Mononuclear cell (primary cell): ENCODE results near the gene DNAI7. TPM values are rescaled to one million over a fixed set of nuclear protein-coding genes. Genes with fewer than 3 reads are reported as not detected.

Experiments used
- H3K27me3 ChIP-seq: 2 replicates; pipeline ENCODE4 v1.6.0; 2011; ENCODE audit warnings: low read length, control low read depth; ENCODE audit not compliant: insufficient read depth
- H3K4me1 ChIP-seq: 2 replicates; pipeline ENCODE4 v1.5.1; 2011; ENCODE audit warnings: mild to moderate bottlenecking, low read length, control low read depth; ENCODE audit not compliant: insufficient read depth
- H3K4me3 ChIP-seq: 2 replicates; pipeline ENCODE4 v1.5.1; 2011; ENCODE audit warnings: mild to moderate bottlenecking, low read length, moderate library complexity
- H3K9me3 ChIP-seq: 2 replicates; pipeline ENCODE4 v1.5.1; 2011; ENCODE audit warnings: low read depth, mild to moderate bottlenecking, control low read depth, low read length
- total RNA-seq: library from RNA; depleted of rRNA; stranded (reverse); fragments of >200 nt; gene quantifications from one replicate; pipeline ENCODE4 v1.2.3, GENCODE V29; 2012

The DNAI7 gene
- total RNA-seq, 1 donor, result 0.10 TPM

GRCh38 chr12:25130741-25131188 is 64.2 kb downstream of the DNAI7 start:
- Histone ChIP-seq H3K4me1 (no peaks in the 10 kb centered on the region), H3K9me3 (no peaks in the 10 kb centered on the region), H3K27me3 (no peaks in the 10 kb centered on the region), H3K4me3 (no peak overlapping the region)

GRCh38 chr12:25126746-25127145 is 68.2 kb downstream of the DNAI7 start:
- Histone ChIP-seq H3K27me3 (no peaks in the 10 kb centered on the region), H3K4me3 (no peak overlapping the region), H3K4me1 (no peaks in the 10 kb centered on the region), H3K9me3 (no peaks in the 10 kb centered on the region)

- no peak overlapping the region for H3K4me3 ChIP-seq
- H3K4me1 ChIP-seq, result no peaks in the 10 kb centered on the region
- H3K27me3 ChIP-seq, result no peaks in the 10 kb centered on the region
- no peaks in the 10 kb centered on the region for H3K9me3 ChIP-seq
These were observed 68.9 kb downstream of the DNAI7 start for GRCh38 chr12:25126101-25126500.

- H3K4me1 ChIP-seq, result no peaks in the 10 kb centered on the region
- H3K27me3 ChIP-seq, result no peaks in the 10 kb centered on the region
- H3K9me3 ChIP-seq, result no peaks in the 10 kb centered on the region
- no peak overlapping the region for H3K4me3 ChIP-seq
These were observed 70.5 kb downstream of the DNAI7 start for GRCh38 chr12:25124493-25124892.

GRCh38 chr12:25123126-25123525 is 71.8 kb downstream of the DNAI7 start:
- no peaks in the 10 kb centered on the region for H3K4me1 ChIP-seq
- no peaks in the 10 kb centered on the region for H3K27me3 ChIP-seq

GRCh38 chr12:25121916-25122315 is 73.0 kb downstream of the DNAI7 start:
- no peaks in the 10 kb centered on the region for H3K4me1 ChIP-seq
- H3K9me3 ChIP-seq, result no peaks in the 10 kb centered on the region
- no peak overlapping the region for H3K4me3 ChIP-seq
- no peaks in the 10 kb centered on the region for H3K27me3 ChIP-seq

More at GRCh38 chr12:25123126-25123525, 71.8 kb downstream of the DNAI7 start:
- H3K9me3 ChIP-seq, result no peaks in the 10 kb centered on the region
- no peak overlapping the region for H3K4me3 ChIP-seq

GRCh38 chr12:25121110-25121509 is 73.8 kb downstream of the DNAI7 start:
- Histone ChIP-seq H3K4me1 (no peaks in the 10 kb centered on the region), H3K27me3 (no peaks in the 10 kb centered on the region), H3K9me3 (no peaks in the 10 kb centered on the region), H3K4me3 (no peak overlapping the region)

GRCh38 chr12:25119020-25119419 is 75.9 kb downstream of the DNAI7 start:
- Histone ChIP-seq H3K9me3 (no peaks in the 10 kb centered on the region), H3K4me1 (no peaks in the 10 kb centered on the region), H3K4me3 (no peak overlapping the region), H3K27me3 (no peaks in the 10 kb centered on the region)

- no peaks in the 10 kb centered on the region for H3K4me1 ChIP-seq
- H3K9me3 ChIP-seq, result no peaks in the 10 kb centered on the region
- H3K4me3 ChIP-seq, result no peak overlapping the region
- H3K27me3 ChIP-seq, result no peaks in the 10 kb centered on the region
These were observed 79.3 kb downstream of the DNAI7 start for GRCh38 chr12:25115677-25116076.

- Histone ChIP-seq H3K27me3 (no peaks in the 10 kb centered on the region), H3K4me3 (no peak overlapping the region), H3K4me1 (no peaks in the 10 kb centered on the region), H3K9me3 (no peaks in the 10 kb centered on the region)
These were observed 81.3 kb downstream of the DNAI7 start for GRCh38 chr12:25113651-25114050.

- Histone ChIP-seq H3K4me3 (no peak overlapping the region), H3K27me3 (no peaks in the 10 kb centered on the region), H3K4me1 (no peaks in the 10 kb centered on the region), H3K9me3 (no peaks in the 10 kb centered on the region)
These were observed 84.7 kb downstream of the DNAI7 start for GRCh38 chr12:25110260-25110659.

- Histone ChIP-seq H3K4me3 (no peak overlapping the region), H3K4me1 (no peaks in the 10 kb centered on the region), H3K27me3 (no peaks in the 10 kb centered on the region), H3K9me3 (no peaks in the 10 kb centered on the region)
These were observed 87.0 kb downstream of the DNAI7 start for GRCh38 chr12:25107920-25108319.

- no peaks in the 10 kb centered on the region for H3K27me3 ChIP-seq
- no peak overlapping the region for H3K4me3 ChIP-seq
- H3K9me3 ChIP-seq, result no peaks in the 10 kb centered on the region
- H3K4me1 ChIP-seq, result no peaks in the 10 kb centered on the region
These were observed 88.1 kb downstream of the DNAI7 start for GRCh38 chr12:25106818-25107217.

- Histone ChIP-seq H3K27me3 (no peaks in the 10 kb centered on the region), H3K4me3 (no peak overlapping the region), H3K4me1 (peaks cover 9% of the 10 kb centered on the region), H3K9me3 (no peaks in the 10 kb centered on the region)
These were observed 92.6 kb downstream of the DNAI7 start for GRCh38 chr12:25102402-25102801.

GRCh38 chr12:25101092-25101445 is 93.9 kb downstream of the DNAI7 start:
- Histone ChIP-seq H3K4me1 (peaks cover 9% of the 10 kb centered on the region), H3K27me3 (no peaks in the 10 kb centered on the region), H3K9me3 (no peaks in the 10 kb centered on the region), H3K4me3 (no peak overlapping the region)

GRCh38 chr12:25100194-25101091 is 94.5 kb downstream of the DNAI7 start:
- Histone ChIP-seq H3K4me1 (peaks cover 9% of the 10 kb centered on the region), H3K9me3 (no peaks in the 10 kb centered on the region), H3K4me3 (no peak overlapping the region), H3K27me3 (no peaks in the 10 kb centered on the region)
